NOMO-1 treated with DMSO at 0.1 percent for 48 hours (cell line): ENCODE results near the gene PROKR2.

Experiments used
- DNase-seq: peaks from one replicate; lab custom pipeline; 2025; ENCODE audit not compliant: unreplicated experiment; lab: John Stamatoyannopoulos, UW

The PROKR2 gene

GRCh38 chr20:5290596-5290995, 26.2 kb downstream of the PROKR2 start:
- DNase-seq, result no peak

- DNase-seq, result no peak
Observed at GRCh38 chr20:5282561-5282960, 34.2 kb downstream of the PROKR2 start.

- DNase-seq, result peak; percentile 68
Observed at GRCh38 chr20:5279661-5280060, 37.1 kb downstream of the PROKR2 start.

GRCh38 chr20:5272268-5272667, 44.5 kb downstream of the PROKR2 start:
- DNase-seq, result no peak

- DNase-seq, result no peak
Observed at GRCh38 chr20:5270603-5271002, 46.2 kb downstream of the PROKR2 start.

- no peak for DNase-seq
Observed at GRCh38 chr20:5268449-5268848, 48.3 kb downstream of the PROKR2 start.

- no peak for DNase-seq
Observed at GRCh38 chr20:5267092-5267491, 49.7 kb downstream of the PROKR2 start.
